AG09309 (cell line): ENCODE results near the gene BTBD8.

Experiments used
- DNase-seq: peaks from one replicate; pipeline ENCODE4 v3.0.0-alpha.2; 2010; ENCODE audit warnings: low read depth
- H3K4me3 ChIP-seq: 2 replicates; pipeline ENCODE4 v1.5.1; 2011; ENCODE audit warnings: mild to moderate bottlenecking, low read depth, low read length, moderate library complexity; ENCODE audit not compliant: control insufficient read depth
- TF ChIP-seq, protein P1 (sequence below): IDR thresholded peaks from 2 replicates; pipeline ENCODE4 v1.5.1; 2011; ENCODE audit warnings: mild to moderate bottlenecking, low read depth, low read length, inconsistent platforms; ENCODE audit not compliant: insufficient read depth, control insufficient read depth; ENCODE audit errors: missing control alignments

The BTBD8 gene

DNA sequence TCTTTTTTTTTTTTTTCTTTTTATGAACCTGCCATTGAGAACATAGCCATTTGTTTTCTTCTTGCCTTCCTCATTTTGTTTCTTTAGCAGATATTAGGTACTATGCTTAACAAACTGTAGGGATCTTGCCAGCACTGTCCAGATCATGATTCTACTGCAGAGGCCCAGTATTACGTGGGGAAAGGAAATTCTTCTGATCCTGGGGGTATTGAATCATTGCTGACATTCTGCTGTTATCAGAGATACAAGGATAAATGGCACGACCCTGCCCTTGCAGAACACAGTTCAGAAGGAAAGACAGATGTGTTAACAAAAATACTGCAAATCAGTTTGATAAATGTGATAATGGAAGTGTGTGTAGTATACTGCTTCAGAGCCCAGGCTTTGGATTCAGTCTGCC, 56.2 kb downstream of the BTBD8 start:
- H3K4me3 ChIP-seq = no peak overlapping the region
- TF ChIP-seq, protein P1, sequence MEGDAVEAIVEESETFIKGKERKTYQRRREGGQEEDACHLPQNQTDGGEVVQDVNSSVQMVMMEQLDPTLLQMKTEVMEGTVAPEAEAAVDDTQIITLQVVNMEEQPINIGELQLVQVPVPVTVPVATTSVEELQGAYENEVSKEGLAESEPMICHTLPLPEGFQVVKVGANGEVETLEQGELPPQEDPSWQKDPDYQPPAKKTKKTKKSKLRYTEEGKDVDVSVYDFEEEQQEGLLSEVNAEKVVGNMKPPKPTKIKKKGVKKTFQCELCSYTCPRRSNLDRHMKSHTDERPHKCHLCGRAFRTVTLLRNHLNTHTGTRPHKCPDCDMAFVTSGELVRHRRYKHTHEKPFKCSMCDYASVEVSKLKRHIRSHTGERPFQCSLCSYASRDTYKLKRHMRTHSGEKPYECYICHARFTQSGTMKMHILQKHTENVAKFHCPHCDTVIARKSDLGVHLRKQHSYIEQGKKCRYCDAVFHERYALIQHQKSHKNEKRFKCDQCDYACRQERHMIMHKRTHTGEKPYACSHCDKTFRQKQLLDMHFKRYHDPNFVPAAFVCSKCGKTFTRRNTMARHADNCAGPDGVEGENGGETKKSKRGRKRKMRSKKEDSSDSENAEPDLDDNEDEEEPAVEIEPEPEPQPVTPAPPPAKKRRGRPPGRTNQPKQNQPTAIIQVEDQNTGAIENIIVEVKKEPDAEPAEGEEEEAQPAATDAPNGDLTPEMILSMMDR = no peak
- DNase-seq = no peak

DNA sequence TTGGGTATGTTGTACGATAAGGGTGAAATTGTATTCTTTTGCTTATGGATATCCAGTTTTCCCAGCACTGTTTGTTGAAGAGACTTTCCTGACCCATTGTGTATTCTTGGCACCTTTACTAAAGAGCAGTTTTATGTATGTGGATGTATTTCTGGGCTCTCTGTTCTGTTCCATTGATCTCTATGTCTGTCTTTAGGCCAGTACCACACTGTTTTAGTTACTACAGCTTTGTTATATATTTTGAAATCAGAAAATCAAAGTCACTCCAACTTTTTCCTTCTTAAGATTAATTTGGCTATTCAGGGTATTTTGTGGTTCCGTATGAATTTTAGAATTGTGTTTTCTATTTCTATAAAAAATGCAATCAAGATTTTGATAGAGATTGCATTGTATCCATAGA, 74.8 kb downstream of the BTBD8 start:
- TF ChIP-seq, protein P1 = no peak
- no peak overlapping the region for H3K4me3 ChIP-seq
- DNase-seq = no peak

DNA sequence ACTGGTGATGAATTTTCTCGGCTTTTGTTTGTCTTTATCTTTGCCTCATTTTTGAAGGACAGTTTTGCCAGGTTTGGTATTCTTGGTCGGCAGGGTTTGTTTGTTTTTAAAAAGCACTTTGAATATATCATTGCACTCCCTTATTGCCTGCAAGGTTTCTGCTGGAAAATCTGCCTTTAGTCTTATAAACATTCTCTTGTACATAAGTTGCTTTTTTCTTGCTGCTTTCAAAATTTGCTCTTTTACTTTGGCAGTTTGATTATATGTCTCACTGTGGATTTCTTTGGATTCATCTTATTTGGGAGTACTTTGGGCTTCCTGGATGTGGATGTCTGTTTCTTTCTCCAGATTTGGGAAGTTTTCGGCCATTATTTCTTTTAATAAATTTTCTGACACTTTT, 79.4 kb downstream of the BTBD8 start:
- DNase-seq = no peak
- no peak overlapping the region for H3K4me3 ChIP-seq
- TF ChIP-seq, protein P1 = no peak

DNA sequence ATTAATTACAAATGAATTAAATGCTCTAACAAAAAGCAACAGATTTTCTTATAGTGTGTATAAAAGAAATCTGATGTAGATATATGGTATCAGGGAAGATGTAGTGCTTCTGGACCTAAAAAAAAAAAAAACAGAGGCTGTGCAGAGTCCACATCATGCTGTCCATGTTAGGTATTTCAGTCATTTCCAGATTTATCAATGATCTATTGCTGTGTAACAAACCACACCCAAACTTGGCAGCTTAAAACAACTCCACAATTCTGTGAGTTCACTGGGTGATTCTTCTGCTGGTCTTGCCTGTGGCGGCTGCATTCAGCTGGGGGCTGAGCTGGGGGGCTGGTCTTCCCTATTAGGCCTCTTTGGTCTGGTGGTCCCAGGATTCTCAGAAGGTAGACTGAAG, 85.2 kb downstream of the BTBD8 start:
- TF ChIP-seq, protein P1 = no peak
- DNase-seq = no peak
- no peak overlapping the region for H3K4me3 ChIP-seq

DNA sequence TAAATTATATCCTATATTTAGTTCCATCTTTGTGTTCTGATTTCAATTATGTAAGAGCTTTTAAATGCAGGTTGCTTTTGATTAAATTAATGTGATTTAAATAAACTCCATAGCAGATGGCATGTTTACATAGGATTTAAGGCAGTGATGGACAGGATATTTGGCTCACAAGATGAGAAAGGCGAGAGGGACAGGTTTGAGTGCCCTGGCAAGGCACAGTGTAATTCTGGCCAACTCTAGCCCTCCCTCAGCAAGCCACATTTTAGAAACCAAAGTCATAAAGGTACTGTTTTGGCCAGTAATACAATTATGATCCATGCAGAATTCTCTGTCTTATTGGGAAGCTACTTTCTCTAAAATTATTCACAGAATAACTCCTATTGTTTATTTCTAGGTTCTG, 87.0 kb downstream of the BTBD8 start:
- DNase-seq = no peak
- TF ChIP-seq, protein P1 = no peak
- no peak overlapping the region for H3K4me3 ChIP-seq

DNA sequence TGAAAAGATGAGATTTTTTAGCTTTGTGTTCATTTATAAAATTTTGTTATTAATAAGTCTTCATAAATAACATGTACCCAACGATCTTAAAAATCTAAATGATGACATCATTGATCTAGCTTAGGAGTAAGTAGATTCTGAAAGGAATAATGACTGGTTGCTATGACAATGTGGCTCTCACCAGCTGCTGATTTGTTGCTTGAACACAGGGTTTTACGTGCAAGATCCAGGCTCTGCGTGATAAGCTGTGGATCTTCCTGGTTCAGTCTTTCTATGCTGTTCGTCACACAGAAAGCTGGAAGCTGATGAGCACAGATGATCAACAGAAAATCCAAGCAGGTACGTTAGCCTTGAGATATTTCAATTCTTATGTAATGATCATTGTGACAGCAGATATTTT, 88.5 kb downstream of the BTBD8 start:
- DNase-seq = no peak
- H3K4me3 ChIP-seq = no peak overlapping the region
- TF ChIP-seq, protein P1 = no peak
